GM12874 (cell line): Measurements from ENCODE around the gene ZNF236.

Experiments
- CTCF ChIP-seq: IDR thresholded peaks from 2 replicates; pipeline ENCODE4 v1.5.1; 2011; ENCODE audit warnings: low read depth, mild to moderate bottlenecking, control low read depth, low read length, moderate library complexity; ENCODE audit not compliant: insufficient read depth

ZNF236 gene

GRCh38 chr18:76997951-76998808 lies 175.8 kb downstream of the ZNF236 start:
- no peak for TF ChIP-seq CTCF

GRCh38 chr18:76999077-76999476 lies 176.7 kb downstream of the ZNF236 start:
- TF ChIP-seq CTCF = no peak

- TF ChIP-seq CTCF = peak; percentile 94
These were observed 178.2 kb downstream of the ZNF236 start for GRCh38 chr18:77000527-77000926.

GRCh38 chr18:77001041-77001440 lies 178.7 kb downstream of the ZNF236 start:
- no peak for TF ChIP-seq CTCF

GRCh38 chr18:77001979-77002378 lies 179.6 kb downstream of the ZNF236 start:
- no peak for TF ChIP-seq CTCF

GRCh38 chr18:77002496-77002895 lies 180.1 kb downstream of the ZNF236 start:
- no peak for TF ChIP-seq CTCF

GRCh38 chr18:77003316-77003715 lies 181.0 kb downstream of the ZNF236 start:
- no peak for TF ChIP-seq CTCF
